HG03378 (cell line): ENCODE measurements around the gene CHST11.

Source experiments
- ATAC-seq: cut with Tn5 transposase; IDR thresholded peaks from one replicate; pipeline ENCODE4 v1.9.1; 2021; ENCODE audit warnings: mild to moderate bottlenecking, moderate library complexity; ENCODE audit not compliant: unreplicated experiment

CHST11 gene

DNA sequence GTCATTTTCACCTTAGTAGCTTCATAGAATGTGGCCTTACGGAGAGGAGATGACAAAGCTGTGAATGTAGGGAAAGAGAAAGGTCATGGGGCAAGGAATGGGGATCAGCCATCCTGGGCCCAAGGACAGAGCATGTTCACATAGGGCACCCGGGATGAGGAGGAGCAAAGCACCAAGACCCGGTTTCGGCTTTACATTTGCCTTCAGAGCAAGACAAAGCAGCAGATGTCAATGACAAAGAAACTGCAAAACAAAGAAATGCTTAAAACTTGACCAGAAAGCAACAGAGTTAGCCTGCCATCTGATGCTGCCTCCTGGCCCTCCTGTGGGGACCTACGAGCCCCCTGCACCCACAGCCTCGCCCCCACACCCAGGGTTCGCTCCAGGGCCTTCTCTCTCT is 252.1 kb downstream of the CHST11 start:
- no peak for ATAC-seq

DNA sequence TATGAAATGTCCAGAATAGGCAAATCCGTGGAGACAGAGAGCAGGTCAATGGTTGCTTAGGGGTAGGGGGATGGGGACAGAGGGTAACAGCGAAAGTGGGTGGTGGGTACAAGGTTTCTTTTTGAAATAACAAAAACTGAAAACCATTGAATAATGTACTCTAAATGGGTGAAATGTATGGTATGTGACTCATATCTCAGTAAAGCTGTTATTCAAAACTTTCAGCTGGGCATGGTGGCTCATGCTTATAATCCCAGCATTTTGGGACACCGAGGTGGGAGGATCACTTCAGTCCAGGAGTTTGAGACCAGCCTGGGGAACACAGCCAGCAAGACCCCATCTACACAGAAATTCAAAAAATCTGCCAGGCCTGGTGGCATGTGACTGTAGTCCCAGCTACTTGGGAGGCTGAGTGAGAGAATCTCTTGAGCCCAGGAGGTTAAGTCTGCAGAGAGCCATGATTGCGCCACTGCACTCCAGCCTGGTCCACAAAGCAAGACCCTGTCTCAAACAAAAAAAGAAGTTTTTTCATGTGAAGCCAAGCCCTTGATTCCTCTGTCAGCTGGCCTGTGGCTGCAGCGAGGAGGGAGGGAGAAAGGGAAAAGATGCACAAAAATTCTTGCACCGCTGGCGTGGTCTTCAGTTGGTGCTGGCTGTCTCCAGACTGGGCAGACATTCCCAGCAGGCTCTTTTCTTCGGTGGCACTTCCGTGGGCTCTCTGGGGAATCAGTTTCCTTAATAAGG is 253.1 kb downstream of the CHST11 start:
- no peak for ATAC-seq

DNA sequence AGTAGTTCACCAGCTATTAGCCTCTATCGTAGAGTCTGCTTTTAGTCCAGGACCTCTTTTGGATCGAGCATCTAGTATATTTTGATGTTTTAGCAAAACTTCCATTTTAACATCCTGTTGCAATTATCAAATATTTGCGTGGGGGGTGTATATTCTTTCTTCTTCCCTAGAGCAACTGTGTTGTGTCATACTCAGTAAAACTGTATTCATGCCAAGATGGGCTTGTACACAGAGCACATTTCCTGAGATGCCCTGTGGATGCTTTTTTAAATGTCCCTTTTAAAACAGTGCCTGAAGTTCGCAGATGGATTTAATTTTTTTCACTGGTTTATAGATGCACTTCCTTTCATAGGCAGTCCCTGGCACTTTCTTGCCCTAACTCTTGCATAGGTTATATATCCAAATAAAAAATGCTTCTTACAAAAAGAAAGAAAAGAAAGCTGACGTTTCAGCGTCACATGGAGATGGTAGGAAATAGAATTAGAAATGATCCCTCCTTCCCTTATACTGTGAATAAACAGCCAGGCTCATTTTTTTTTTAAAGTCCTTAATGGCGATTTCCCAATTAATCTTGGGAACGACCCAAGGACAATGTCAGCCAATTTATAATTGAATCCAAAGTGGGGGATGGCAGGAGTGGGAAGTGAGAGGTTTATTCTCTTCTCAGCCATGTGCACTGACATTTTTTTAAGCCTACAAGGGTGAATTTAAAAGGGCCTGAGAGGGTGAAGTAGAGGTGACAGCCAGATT is 254.4 kb downstream of the CHST11 start:
- ATAC-seq, result no peak

DNA sequence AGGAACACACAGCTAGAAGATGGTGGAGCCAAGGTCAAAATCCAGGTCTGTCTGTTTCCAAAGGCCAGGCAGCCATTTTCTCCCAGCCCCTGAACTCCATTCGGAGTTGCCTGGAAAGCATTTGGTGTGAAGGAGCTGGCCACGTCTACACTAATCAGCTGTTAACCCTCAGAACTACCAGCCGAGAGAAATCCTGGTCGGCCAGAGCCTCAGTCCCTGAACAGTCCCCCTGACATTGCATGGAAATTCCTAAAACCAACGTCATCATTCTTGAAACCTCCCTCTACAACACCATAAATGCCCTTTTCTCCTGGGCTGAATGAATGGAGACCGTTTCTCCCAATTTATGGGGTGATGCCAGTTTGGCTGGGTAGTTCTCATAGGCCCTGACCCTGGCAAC is 255.7 kb downstream of the CHST11 start:
- ATAC-seq, result no peak

DNA sequence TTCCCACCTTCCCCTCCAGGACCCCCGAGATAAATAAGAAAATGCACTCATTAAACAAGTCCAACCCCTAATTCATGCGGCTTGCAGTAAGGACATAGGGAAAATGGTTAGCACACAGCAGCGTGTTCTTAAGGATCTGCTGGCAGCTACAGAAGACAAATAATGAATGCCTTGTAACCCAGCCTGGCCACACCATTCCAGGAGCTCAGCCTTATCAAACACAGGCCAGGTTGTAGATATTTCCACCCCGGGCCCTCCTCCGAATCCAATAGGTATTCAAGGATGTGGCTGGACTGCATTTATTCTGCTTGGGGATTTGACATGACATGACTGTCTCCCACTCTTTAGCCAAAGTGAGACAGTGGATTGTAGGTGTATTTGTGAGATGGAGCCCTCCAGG is 256.2 kb downstream of the CHST11 start:
- no peak for ATAC-seq

DNA sequence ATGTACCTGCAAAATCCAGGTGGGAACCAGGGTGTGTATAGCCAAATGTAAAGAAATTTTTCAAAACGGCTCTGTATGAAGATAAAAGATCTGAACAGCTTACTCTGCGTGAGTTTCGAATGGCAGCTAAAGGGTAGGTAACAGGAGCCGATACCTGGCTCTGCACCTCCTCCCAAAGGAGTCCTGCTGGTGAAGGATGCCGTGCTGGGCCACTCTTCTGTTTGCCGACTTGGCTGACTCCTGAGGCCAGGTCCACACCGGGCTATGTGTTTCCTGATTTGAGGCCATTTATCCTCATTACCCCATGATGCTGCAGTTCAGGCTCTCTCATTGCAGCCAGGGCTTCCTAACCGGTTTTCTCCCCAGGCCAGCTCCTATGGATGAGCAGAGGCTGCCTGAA is 256.7 kb downstream of the CHST11 start:
- ATAC-seq, result no peak

DNA sequence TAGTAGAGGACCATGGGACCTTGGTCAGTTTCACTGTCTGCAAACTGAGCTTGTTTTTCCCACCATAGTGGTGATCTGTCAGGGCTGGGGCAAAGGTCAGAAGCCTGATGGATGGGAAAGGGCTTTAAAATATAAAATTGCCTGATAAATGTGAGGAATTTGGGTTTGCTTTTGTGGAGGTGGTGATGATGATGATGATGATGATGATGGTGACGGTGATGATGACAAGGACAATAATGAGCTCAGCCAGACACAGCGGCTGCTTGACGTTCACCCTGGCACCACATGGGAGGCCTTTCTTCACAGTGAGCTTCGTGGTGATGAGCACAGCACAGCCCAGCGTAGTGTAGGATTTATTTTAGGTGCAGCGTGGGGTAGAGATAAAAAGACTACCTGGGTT is 257.6 kb downstream of the CHST11 start:
- no peak for ATAC-seq

DNA sequence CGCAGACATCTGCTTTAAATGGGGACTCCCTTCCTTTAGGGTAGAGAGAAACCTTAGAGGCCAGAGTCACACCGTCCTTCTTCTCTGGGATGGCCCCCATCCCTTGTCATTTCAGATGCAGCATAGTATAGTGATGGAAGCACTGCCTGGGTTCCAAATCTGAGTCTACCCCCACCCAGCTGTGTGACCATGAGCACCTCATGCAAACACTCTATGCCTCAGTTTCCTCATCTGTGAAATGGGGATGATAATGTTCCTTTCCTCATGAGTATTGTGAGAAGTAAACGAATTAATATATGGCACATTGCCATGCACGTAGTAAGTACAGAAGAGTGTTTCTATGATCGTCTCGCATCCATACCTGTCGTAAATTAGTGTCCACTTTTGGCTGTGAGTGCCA is 259.4 kb downstream of the CHST11 start:
- no peak for ATAC-seq

DNA sequence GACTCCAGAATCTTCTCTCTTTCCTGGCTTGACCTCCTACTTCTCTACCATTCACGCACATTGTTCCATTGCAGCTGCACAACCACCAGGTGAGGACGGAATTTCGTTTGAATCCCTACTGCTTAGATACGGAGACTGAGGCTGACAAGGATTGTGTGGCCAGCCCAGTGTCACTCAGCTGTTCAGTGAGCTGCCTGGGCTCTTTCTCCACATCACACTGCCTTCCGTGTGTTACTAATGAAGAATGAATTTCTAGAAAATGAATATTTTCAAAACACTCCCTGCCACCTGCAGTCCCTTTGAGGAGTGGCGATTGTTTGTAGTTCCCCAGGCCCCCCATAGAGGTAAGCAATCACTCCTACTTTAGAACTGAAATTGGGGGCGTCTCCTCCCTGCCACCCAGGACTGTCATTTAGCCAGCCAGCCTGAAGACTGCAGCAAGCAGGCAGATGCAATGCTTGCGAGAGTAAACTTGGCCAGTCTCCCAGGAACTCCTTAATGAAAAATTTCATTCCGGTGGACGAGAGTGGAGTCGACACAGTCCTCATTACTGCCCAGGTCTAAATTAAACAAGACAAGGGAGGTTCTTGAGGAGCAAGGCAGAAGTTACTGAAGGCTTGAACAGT is 261.7 kb downstream of the CHST11 start:
- ATAC-seq, result no peak

DNA sequence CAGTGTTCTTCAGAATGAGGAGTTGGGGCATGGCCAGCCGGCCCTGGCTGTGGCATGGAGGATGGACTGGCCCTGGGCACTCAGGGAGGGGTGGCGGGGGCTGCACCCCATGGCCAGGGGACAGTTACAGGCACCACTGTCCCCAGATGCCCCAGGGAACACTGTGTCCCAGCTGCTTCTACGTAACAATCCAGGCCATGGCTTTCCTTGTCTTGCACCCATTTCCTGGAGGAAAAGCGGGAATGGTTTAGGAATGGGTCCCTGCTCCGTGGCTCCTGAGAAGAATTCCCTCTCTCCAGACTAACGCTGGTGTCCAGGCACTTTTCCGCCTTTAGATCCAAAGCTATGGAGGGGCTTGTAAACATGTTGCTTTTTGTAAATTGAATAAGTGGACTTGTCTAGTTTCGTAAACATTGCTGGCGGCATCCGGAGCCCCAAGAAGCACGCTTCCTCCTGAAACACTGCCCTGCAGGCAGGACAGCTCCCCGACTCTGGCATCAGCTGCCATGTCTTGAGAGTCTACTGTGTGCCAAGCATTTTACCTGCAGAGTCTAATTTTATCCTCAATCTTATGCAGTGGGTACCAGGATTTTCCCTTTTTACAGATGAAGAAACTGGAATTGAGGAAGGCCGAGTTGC is 263.1 kb downstream of the CHST11 start:
- no peak for ATAC-seq

DNA sequence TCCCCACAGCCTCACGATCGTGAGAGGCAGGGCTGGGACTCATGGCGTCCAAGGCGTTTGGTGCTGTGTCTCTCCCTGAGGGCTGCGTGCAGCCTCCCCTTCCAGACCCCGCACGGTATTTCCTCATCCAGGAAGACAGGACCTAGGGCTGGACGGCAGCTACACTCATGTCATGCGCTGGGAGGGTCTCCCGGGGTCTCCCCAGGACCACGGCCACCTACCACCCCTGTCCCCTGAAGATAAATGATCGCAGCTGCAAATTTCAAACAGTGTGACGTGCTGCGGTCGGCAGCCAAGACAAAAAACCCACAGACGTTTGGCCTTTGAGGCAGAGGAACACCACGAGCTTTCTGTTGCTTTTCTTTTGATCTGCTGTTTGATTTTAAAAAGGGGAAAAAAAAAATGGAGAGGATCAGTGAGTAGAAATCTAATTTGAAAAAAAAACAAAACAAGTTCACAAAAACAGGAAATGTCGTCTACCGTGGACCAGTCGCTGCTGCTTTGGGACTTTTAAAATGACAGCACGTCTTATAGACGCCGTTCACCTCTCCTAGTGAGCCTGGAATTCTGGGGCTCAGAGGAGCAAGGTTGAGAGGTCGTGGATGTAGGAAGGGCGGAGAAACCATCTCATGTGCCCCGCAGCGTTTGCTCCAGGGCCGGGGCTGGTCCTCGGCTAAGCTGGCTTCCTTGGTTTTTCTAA is 263.7 kb downstream of the CHST11 start:
- peak; percentile 45 for ATAC-seq

DNA sequence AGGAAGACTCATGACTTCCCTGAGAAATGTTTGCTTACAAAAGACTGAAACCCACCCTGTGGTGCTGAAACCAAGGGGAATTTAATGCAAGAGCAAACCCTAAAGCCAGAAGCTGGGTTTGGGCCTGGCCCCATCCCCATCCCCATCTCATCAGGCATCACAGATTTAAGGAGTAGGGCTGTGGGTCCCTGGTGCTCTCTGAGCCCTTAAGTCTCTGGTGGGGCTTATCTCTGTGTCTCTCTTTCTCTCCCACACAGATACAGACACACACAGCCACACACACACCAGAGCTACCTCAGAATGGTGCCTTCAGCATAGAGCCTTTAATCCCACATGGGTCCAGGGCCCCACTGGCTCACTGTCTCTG is 264.3 kb downstream of the CHST11 start:
- no peak for ATAC-seq

DNA sequence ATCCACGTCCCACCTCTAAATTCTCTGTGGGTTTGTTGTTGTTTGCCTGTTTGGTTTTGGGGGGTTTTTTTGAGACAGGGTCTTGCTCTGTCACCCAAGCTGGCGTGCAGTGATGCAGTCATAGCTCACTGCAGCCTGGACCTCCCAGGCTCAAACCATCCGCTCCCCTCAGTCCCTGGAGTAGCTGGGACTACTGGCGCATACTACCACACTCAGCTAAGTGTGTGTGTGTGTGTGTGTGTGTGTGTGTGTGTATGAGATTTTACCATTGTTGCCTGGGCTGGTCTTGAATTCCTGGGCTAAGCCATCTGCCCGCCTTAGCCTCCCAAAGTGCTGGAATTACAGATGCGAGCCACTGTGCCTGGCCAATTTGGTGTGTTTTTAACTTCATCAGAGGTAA is 265.2 kb downstream of the CHST11 start:
- ATAC-seq, result no peak

DNA sequence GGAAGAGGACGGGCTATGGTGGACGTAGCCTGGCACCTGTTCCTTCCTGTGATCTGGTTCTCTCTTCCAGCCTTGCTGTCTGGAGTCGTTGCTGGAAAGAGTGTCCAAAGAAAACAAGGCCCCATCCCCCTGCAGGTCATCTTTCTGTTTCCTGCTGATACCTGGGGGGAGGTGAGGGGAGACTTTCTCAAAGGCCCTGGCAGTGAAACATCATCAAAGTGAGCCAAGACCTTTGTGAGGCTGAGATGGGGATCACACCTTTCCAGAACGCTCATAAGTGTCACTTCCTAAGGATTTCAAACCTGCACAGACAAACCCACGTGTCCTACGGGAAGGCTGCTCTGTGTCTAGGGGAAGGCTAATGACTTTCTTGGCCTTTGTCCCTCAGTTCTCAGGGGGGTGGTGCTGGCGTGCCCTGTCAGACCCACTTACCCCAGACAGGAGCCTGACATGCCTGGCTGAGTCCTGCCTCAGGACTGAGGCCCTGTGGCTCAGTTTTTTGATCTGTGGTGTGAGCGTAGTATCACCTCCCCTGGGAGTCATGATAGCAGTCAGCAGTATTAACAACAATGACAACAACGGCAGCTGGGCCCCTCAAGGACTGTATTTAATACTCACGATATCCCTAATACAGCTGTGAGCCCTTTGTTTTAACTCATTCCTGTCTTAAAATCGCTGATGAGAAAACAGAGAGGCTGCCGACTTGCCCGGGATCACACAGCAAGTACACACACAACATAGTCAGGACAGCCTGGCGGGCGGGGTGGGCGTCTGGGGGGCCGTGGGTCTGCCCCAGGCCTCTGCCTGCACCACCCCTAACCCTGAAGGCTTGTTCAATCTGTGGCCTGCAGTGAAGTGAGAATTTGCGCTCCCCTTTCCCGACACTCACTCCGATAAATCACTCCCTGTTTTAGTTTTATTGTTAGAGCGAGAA is 266.1 kb downstream of the CHST11 start:
- no peak for ATAC-seq

DNA sequence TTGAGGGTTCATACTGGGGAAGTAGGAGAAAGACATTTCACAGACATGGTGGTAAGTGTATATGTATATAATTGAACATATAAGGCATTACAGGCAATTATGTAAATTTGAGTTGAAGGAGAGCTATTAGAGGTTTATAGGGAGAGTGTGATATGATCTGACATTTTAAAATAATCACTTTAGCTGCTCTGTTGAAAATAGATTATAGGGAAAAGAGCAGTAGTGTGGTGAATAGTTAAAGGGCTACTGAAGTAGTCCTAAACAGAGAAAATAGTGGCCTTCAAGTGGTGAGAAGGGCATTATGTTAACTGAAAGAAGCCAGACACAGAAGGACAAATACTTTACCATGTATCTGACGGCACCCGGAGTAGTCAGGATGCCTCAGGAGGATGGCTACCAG is 267.1 kb downstream of the CHST11 start:
- no peak for ATAC-seq

DNA sequence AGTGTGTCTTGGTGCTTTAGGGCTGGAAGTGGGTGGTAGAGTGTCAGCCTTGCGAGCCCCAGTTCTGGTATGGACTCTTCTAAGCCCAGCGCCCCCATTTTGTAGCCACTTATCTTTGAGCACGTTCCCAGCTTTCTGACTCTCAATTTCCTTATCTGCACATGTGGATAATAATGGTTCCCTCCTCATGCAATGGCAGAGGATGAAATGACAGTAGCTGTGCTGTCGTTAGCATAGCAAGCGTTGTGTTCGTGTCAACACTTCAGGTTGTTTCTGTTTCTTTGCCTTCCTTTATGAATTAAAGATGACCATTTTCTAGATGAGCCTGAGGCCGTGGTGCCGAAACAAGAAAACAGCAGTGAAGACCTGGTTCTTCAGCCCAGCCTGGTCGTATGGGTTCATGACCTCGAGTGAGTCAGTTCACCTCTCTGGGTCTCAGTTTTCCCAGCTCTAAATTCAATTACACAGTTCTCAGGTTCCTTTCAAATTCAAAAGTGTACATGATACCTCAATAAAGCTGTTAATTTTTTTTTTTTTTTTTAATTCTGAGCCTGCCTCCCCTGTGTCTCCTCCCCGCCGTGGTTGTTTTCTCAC is 268.3 kb downstream of the CHST11 start:
- no peak for ATAC-seq

DNA sequence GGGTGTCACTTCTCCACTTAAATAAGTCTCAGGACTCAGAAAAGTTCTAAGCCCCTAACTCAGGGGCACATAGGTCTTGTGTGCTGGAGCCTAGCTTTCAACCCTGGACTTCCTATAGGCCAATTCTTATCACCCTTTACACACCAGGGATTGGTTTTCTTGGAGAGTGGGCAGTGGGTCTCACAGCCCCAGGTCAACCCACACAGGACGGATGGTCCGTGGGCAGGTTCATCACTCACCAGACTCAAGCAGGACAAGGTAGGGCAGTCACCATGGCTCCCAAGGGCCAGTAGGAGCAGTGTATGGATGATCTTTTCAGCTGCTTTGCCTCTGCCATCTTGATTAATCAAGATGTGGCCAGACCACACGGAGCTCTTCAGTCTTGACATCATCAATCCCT is 268.9 kb downstream of the CHST11 start:
- ATAC-seq, result no peak

DNA sequence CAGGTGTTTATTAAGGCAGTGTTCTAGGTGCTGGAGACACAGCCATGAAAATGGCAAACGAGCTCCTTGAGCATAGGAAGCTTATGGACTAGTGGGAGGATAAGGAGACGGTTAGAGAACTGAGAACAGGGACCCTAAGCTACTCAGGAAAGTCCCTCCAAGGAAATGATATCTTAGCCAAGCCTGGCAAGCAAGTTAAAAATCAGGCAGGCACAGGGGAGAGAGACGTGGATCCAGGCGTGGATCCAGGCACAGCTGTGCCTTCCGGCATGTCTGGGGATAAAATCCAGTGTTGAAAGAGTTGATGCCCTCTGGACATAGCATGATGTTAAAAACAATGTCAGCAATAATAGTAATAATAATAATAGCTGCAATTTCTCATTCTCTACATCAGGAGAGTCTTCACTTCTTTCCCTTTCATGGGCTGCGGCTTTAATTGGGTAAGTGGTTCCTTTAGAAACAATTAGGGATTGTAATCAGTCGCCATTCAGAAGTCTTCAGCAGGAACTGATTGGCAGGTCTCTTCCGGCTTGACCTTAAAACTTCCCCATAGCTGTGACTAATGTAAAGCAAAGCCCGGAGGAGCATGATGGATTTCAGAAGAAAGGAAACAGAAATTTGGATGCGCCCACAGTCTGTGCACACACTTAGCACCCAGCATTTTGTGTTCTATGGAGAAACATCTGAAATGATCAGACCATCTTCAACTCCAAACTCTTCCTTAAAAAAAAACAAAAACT is 271.1 kb downstream of the CHST11 start:
- no peak for ATAC-seq

DNA sequence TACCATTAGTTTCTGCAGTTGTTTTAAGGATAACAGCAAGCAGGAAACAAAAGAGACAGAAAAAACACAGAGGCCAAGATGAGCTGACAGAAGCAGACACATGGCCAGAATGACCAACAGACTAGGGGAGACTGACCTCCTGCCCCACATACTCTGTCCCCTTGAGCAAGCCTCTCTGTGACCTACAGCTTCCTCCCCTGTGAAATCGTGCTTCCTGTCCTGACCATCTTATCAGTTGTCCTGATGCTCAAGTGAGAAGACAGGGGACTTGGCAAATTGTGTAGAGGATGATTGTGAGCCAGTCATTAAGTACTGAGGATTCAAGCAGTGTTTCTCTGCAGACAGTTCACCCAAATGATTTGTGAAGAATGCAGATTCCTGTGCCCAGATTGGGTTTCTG is 272.3 kb downstream of the CHST11 start:
- ATAC-seq, result no peak
